ENCODE data around the gene SLC35C1. TPM values are rescaled to one million over a fixed set of nuclear protein-coding genes. Genes with fewer than 3 reads are reported as not detected.

SLC35C1 gene
- total and polyA plus RNA-seq, 2 of the 8 experiments (the other 6 are each of a cell fraction or from before 2014, with no cell fraction given) = 4.6 to 10.6 TPM

- no peak overlapping the region for H3K23ac ChIP-seq (ENCODE audit: insufficient read length)
- no peak overlapping the region for H2AFZ ChIP-seq (ENCODE audit: low read length)
- no peak overlapping the region for H3K18ac ChIP-seq (ENCODE audit: extremely low read depth, low read length)
- no peak overlapping the region for H2BK5ac ChIP-seq (ENCODE audit: low read depth, low read length)
- H3K23me2 ChIP-seq (ENCODE audit: low read depth, low read length) = peaks cover 16% of the 10 kb centered on the region; the same call in 1 of the 2 replicates
- peaks cover 0 to 9% (median 3%) of the 10 kb centered on the region in 4 experiments; a peak in 3 of 7 replicates for H3K4me1 ChIP-seq (replicated peaks in 1 of 4; ENCODE audit: control insufficient read depth in 3 of 4, insufficient read depth in 4 of 4, low read length in 3 of 4)
- ChIA-PET POLR2A (ENCODE audit: partially characterized antibody) (interaction anchor here (1.0 to 1.2 kb wide), 4 partner anchors 10 to 116 kb away, joined by 3 to 5 read pairs (median 3); no protein-coding TSS in a partner anchor), CTCF (ENCODE audit: partially characterized antibody) (interaction anchor here (0.6 to 2.7 kb wide), 6 partner anchors 10 to 52 kb away, joined by 3 to 9 read pairs (median 4); no protein-coding TSS in a partner anchor)
- no peak overlapping the region for H4K5ac ChIP-seq (ENCODE audit: insufficient read length, low read depth, low read length)
- peaks cover 6% of the 10 kb centered on the region for H3K79me1 ChIP-seq (ENCODE audit: low read depth, low read length)
- TF ChIP-seq KDM5A (IDR thresholded peaks at IDR 0.05; ENCODE audit: low read length) = no peak
- no peak for TF ChIP-seq PHF8 (conservative IDR thresholded peaks at IDR 0.05; ENCODE audit: low read depth, low read length)
- no peak for TF ChIP-seq RBBP5 (IDR thresholded peaks at IDR 0.05; ENCODE audit: borderline replicate concordance, low read depth, low read length)
- no peak for TF ChIP-seq SIN3A (conservative IDR thresholded peaks at IDR 0.05 in 1 of 2, IDR thresholded peaks at IDR 0.05 in 1 of 2; ENCODE audit: low read depth in 1 of 2, low read length in 2 of 2)
- TF ChIP-seq FOSL1 (IDR thresholded peaks at IDR 0.05; ENCODE audit: insufficient read depth, low read depth, low read length) = no peak
- no peak for TF ChIP-seq RAD21 (IDR thresholded peaks at IDR 0.05 in 1 of 2, conservative IDR thresholded peaks at IDR 0.05 in 1 of 2; ENCODE audit: low read depth in 2 of 2, low read length in 2 of 2)
- no peak for TF ChIP-seq POLR2AphosphoS5 (IDR thresholded peaks at IDR 0.05; ENCODE audit: low read depth, low read length)
- no peak for TF ChIP-seq MAX (IDR thresholded peaks at IDR 0.05)
- H3K4ac ChIP-seq (replicated peaks; ENCODE audit: insufficient read length, low read depth, low read length) = no peak overlapping the region
- H2AK5ac ChIP-seq (ENCODE audit: low read depth, low read length) = peak overlapping the region; percentile 42; the same call in 1 of the 2 replicates
- peak overlapping the region; percentile 1; the same call in 1 of the 2 replicates for H2BK12ac ChIP-seq (ENCODE audit: low read depth, low read length)
- H3K9ac ChIP-seq (replicated peaks in 1 of 4; ENCODE audit: extremely low read depth in 1 of 4, low read depth in 3 of 4, low read length in 3 of 4) = peak overlapping the region in 1 of 4 experiments; percentile 69; a peak in 2 of 7 replicates
- no peak overlapping the region for H3K27ac ChIP-seq (ENCODE audit: low read depth, low read length)
- FAIRE-seq (no peak), DNase-seq (ENCODE audit: low read depth in 1 of 2, low spot score in 2 of 2) (no peak)
- H3K79me2 ChIP-seq (ENCODE audit: control insufficient read depth in 1 of 2, insufficient read depth in 2 of 2, low read length in 2 of 2) = no peaks in the 10 kb centered on the region
- no peak overlapping the region for H3K14ac ChIP-seq (ENCODE audit: insufficient read length)
- no peak overlapping the region for H2BK120ac ChIP-seq (replicated peaks; ENCODE audit: low read depth, low read length)
- peak overlapping the region in 2 of 4 experiments; percentile 75 to 87; a peak in 3 of 8 replicates for H3K4me3 ChIP-seq (ENCODE audit: extremely low read depth in 1 of 4, insufficient read depth in 2 of 4, low read depth in 3 of 4, low read length in 4 of 4)
- H4K20me1 ChIP-seq (replicated peaks in 1 of 2; ENCODE audit: control insufficient read depth in 1 of 2, insufficient read depth in 2 of 2, low read length in 2 of 2) = peaks cover 2 to 14% of the 10 kb centered on the region in 2 experiments
- H3K56ac ChIP-seq (replicated peaks; ENCODE audit: insufficient read length, low read depth, low read length) = no peak overlapping the region
- no peaks in the 10 kb centered on the region for H3K9me3 ChIP-seq (ENCODE audit: insufficient read depth in 2 of 2, low read depth in 1 of 2, low read length in 1 of 2)
- peak overlapping the region; percentile 72 to 98 for H3K4me2 ChIP-seq (ENCODE audit: insufficient read depth in 1 of 2, low read depth in 2 of 2, low read length in 2 of 2)
- H2BK20ac ChIP-seq (ENCODE audit: low read length) = no peak overlapping the region
- H2BK15ac ChIP-seq (ENCODE audit: low read length) = peak overlapping the region; percentile 25; the same call in 1 of the 2 replicates
- no peak overlapping the region for H4K91ac ChIP-seq (replicated peaks; ENCODE audit: insufficient read length, low read length)
- peaks cover 6 to 21% (median 12%) of the 10 kb centered on the region in 4 experiments for H3K27me3 ChIP-seq (replicated peaks in 1 of 4; ENCODE audit: control insufficient read depth in 3 of 4, extremely low read depth in 1 of 4, insufficient read depth in 3 of 4, low read length in 3 of 4)
- WGBS, 2 experiments (ENCODE audit: extremely low coverage in 1 of 2, insufficient coverage in 1 of 2, insufficient read length in 1 of 2, insufficient replicate concordance in 2 of 2, low coverage in 1 of 2, low lambda C conversion rate in 2 of 2, missing lambda C conversion rate in 1 of 2) = 91% methylated on average over 20 of the region's 20 CpGs; no CpG with 5 or more reads in 1 of the 2 experiments
- no peak overlapping the region for H4K8ac ChIP-seq (ENCODE audit: extremely low read depth, insufficient read depth, low read length)
- peaks cover 0 to 8% (median 0%) of the 10 kb centered on the region in 4 experiments; a peak in 2 of 8 replicates for H3K36me3 ChIP-seq (ENCODE audit: control insufficient read depth in 2 of 4, insufficient read depth in 4 of 4, low read length in 3 of 4)
Observed at GRCh38 chr11:45806072-45806933, 1.4 kb downstream of the SLC35C1 start.

Measured in H1 (cell line).